Breast epithelium (tissue), 3 donors: ENCODE data around the gene RTL10.

Experiments used
- CTCF ChIP-seq, 3 donors: fragments of 450-650 bp; IDR thresholded peaks; one replicate each; pipeline ENCODE4 v1.5.1; 2016 to 2017; ENCODE audit warnings: antibody characterized with exemption in 3 of 3, mild to moderate bottlenecking in 3 of 3, moderate library complexity in 3 of 3
- POLR2A ChIP-seq: fragments of 450-650 bp; IDR thresholded peaks from one replicate; pipeline ENCODE4 v1.6.1; 2016; ENCODE audit warnings: antibody characterized with exemption, mild to moderate bottlenecking, moderate library complexity

- TF ChIP-seq CTCF (IDR thresholded peaks at IDR 0.05) (no peak), POLR2A (no peak)
Observed at GRCh38 chr22:19887256-19887985, 32.7 kb upstream of the RTL10 start.
